Stimulated activated CD4-positive, alpha-beta T cell treated with anti-CD3 and anti-CD28 coated beads, Interleukin-12 subunit alpha, Interleukin-12 subunit beta, amount 100 ng/mL, for 48 hours (primary cell): Measurements from ENCODE around the gene NTPCR.
"Not testable (repeated sequence)": the region's sequence is repeated elsewhere in the genome, so short reads cannot be mapped to it uniquely, and the experiment has no call there.

ENCODE experiments used
- DNase-seq, 3 donors: peaks; one replicate each; pipeline ENCODE4 v3.0.0-alpha.2; 2020; ENCODE audit warnings: low read depth in 2 of 3, low spot score in 1 of 3

NTPCR gene, protein sequence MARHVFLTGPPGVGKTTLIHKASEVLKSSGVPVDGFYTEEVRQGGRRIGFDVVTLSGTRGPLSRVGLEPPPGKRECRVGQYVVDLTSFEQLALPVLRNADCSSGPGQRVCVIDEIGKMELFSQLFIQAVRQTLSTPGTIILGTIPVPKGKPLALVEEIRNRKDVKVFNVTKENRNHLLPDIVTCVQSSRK

DNA sequence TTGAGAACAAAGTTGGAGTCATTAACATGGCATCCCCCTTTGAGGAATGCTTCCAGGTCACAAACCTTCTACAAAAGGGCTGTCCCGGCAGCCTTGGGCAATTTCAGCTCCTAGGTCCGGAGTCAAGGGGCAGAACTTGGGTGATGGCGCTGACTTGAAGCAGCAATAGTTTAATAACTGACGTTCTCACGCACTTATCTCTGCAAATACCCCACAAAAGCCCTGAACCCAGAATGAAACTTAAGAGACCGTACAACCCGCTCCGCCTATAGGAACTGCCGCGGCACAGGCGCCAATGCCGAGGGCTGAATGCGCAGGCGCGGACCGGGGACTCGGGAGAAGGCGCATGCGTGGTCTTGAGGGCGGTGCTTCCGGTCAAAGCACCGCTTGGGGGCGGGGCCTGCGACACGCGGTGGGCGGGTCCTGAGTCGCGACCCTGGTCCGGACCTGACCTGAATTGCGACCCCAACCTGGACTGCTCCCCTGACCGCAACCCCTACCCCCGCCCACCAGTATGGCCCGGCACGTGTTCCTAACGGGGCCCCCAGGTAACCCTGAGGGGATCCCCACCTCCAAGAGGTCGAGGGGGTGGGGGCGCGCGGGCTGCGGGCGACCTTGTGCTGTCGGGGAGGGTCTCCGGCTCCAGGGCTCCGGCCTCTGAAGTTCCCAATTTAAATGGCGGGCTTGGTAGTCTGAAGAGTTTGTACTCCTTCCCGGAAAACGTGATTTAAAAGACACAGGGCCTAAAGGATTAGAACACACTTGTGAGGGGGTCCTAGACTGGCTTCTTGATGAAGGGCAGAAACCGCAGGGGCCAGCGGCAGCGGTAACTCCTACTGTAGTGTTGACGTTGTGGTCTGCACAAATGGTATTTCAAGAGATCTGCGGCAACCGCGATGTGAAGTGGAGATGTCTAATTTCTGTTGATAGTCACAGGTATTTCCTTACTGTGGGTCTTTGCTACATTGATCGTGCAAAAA is at the start of gene NTPCR:
NTPCR (plus strand) TSS at position 415 of the 980 bp plus-strand sequence; CDS start at position 515, 100 bp downstream.
- peak; percentile 90 to 95 (median 94) for DNase-seq

DNA sequence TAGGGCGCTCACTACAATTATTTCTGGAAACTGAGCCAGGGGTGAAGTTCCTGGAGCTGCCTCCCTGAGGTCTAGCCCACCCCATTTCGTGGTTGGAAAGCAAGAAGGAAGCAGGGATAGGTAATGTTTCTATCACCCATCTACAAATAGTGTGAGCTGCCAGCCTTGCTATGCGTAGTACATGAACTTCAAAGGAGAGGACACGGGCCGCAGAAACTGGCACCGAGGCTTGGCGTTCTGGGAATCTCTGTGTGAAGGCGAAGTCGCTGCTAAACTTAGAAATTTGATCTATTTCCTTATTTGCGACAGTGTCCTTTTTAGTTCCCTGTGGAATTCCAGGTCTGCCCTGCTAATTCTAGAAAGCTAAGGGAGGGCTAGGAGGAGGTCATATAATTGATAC is 49.6 kb upstream of the NTPCR start:
- no peak for DNase-seq

DNA sequence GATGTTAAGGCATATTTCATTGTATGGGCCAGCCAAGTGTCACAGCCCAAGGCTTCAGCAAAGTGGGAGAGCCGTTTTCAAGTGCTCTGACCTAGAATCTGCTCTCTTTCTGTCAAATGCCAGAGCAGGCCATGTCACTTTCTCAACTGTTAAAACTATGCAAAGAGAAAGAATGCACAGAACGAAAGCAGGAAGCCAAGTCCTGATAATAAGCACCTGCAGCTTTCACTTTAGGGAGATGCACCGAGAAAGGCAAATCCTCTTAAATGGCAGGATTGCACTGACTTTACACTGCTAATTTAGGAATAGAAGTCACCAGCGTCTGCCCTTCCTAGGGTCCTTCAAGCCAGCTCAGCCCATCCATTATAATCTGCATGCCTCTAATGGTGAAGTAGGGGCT is 49.2 kb upstream of the NTPCR start:
- no peak for DNase-seq

DNA sequence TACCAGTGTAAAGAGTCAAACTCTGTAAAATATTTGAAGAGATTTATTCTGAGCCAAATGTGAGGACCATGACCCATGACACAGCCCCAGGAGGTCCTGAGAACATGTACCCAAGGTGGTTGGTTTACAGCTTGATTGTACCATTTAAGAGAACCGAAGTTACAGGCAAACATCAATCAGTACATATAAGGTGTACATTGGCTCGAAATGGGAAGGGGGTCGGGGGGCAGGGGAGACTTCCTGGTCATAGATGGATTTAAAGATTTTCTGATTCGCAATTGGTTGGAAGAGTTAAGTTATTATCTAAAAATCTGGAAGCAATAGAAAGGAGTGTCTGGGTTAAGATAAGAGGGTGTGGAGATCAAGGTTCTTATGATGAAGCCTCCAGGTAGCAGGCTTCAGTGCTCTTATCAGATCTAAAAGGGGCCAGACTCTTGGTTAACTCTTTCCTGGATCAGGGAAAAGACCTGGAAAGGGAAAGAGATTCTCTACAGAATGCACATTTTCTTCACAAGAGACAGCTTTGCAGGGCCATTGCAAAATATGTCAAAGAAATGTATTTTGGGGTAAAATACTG is 47.5 kb upstream of the NTPCR start:
- DNase-seq = no peak

DNA sequence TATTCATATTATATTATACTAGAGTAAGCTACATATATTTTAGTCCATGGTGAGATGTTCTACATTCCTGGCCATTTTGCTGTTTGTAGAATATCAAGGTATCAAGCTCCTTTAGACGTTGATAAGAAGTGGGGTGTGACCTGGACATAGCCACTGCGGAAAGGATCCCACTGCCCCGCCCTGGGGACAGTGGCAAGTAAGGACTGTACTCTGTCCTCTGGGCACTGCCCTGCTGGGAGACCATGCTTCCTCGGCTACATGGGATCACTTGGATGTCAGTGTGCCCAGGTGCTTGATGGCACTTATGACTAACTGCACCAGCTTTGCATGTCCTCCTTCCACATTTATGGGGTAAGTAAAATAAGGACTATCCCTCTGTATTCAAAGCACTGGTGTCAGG is 46.3 kb upstream of the NTPCR start:
- DNase-seq = no peak

DNA sequence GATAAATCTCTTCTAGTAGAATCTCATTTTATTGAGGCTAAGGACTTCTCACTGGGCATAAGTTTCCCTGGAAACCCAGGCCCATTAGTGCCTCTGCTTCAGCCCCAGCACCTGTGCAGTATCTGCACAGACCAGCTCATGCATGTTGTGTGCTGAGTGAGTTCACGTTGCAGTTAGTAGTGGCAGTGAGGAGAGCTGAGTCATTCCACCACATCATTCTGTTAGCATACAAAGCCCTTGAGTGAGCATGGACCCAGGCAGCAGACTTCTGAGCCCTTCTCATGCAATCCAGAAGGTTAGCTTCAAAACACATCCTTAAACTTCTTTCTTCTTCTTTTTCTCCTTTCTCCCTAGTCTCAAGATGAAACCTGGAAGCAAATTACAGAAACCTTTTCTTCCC is 45.8 kb upstream of the NTPCR start:
- DNase-seq = no peak

DNA sequence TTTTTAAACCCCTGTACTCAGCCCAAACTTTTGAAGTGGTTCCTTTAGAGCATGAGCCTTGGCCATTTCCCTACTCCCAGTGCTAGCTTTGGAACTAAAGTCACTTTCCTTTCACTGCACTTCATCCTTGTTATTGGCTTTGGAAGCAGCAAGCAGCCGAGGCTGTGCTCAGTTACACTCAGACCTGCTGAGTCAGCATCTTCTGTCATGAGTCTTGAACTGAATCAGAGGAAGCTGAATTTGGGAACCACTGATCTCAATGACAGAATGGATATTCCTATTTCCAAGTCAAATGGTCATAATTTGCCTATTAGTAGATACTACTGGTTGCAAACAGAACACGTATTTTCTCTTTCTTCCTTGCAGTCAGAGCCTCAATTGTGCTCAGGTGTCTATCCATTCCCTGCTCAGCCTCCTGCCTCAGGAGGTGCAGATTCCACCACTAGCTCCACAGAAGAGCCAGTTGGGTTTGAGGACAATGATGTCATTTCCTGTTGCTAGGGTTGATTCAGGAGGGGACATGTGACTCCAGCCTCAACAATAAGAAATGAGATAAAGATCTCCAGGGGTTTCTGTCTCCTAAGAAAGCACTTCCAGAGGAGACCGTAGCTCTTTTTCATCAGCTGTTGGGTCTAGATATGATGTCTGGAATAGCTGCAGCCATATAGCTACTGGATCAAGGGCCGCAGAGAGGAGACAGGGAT is 44.9 kb upstream of the NTPCR start:
- no peak for DNase-seq

DNA sequence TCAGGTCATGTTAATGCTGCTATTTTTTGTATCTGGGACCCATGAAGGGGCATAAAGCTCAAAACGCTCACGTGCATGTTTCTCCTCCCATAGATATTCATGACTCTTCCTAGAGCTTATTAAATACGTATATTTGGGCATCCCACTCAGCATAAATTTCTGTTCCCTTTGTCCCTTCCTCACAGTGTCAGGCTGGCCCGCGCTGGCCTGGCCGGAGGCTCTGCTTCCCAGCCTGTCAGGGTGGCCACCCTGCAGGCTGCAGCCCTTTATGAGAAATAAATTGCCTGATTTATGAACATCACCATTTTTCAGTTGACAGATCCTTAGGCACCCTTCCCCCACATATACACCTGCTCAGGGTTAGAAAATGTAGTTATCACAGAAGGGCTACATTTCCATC is 44.0 kb upstream of the NTPCR start:
- no peak for DNase-seq

DNA sequence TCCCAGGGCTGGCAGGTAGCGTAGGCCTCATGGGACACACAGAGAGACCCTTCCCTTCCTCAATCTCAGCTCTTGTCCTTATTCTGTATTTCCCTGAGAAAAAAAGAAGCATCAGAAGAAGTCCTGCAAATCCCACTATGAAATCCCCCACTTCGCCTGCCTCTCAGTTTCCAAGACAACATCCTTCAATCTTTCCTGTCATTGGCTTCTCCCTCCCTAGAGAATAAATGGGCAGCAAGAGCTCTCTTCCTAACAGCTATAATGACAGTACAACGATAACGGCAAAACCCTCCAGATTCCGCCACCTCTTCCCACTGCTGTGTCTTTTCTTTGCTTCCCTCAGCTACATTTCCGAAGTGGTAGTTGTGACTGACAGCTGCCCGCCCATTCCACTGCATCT is 41.6 kb upstream of the NTPCR start:
- no peak for DNase-seq

DNA sequence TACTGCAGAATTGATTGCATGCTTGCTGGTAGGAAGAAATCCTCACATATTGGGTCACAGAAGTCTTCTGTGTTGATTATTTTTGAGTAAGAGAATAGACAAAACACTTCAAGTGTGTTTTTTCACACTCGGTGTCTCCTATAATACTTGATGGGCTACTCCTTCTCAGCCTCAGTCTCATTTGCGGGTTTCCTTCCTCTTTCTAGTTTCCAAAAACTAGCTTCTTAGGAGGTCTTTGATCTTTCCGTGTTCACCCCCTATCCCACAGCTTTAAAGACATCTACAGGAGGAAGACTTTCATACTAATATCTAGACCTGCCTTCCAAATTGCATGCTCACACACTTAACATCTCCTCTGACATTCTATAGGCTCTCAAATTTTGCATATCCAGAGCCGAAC is 40.7 kb upstream of the NTPCR start:
- no peak for DNase-seq

DNA sequence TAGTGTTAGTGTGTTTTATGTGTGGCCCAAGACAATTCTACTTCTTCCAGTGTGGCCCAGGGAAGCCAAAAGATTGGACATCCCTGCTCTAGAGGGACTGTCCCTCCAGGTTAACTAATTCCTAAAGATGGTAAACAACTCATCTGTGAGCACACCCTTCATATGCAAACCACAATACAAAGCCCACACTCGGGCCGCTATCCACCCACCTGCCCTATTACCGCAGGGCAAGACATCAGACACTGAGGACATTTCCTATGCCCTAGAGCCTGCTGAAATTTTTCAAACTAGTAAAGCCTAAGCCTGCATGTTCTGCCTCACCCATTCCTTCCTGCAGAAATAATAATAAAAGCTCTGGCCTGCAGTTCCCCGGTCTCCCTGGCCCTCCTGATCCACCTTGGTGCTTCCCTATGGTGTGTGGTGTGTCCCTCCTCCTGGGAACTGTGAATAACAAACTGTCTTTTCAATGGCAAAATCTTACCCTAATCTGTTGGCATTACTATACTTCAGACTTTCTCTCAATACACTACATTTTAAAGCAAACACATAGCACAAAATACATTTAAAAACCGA is 39.3 kb upstream of the NTPCR start:
- no peak for DNase-seq

DNA sequence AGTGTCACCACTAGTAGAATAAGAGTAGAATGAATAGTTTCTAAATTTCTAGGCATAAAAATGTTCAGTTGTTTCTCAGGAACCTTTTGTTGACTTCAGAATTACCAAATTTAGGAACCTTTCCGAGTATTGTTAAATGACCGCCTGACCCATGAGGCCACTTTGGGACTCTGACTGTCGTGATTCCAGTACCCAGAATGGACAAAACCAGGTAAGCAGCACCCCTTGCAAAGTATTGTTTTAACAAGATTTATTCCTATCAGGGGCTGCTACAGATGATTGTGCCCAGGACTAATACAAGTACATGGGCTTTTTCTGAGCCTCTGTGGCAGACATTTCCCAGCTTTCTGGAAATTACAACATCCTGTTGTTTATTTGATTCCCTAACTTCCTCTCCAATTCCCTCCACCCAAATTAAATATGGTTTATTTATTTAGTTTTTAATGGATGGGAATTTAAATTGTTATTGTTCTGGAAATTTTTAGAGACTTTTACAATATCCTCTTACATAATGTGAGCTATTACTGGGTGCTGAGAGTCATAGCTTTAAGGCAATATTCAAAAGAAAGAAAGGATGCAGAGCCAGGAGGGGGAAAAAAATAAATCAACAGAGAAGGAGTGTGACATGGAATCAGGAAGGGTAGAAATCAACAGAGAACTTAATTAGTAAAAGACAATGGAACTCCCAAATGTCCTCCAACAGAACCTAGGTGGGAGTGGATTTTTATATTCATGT is 37.4 kb upstream of the NTPCR start:
- DNase-seq = no peak

DNA sequence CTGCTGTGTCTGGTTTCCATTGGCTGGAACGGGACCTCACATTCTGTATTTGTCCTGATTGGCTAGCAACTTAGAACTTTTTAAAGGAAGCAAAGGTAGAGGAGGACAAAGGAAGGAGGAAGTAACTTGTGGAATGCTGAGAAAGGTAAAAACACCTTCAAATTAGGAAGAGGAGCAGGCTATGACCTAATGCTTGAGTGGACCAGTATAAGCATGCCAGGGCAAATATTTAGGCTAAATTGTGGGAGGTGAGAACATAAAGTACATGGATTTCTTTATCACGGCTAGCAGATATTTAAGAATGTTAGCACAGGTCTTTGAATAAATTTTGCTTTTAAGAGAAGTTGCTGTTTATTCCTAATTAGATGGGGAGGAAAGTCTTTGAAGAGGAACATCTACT is 36.1 kb upstream of the NTPCR start:
- not testable (repeated sequence) for DNase-seq

DNA sequence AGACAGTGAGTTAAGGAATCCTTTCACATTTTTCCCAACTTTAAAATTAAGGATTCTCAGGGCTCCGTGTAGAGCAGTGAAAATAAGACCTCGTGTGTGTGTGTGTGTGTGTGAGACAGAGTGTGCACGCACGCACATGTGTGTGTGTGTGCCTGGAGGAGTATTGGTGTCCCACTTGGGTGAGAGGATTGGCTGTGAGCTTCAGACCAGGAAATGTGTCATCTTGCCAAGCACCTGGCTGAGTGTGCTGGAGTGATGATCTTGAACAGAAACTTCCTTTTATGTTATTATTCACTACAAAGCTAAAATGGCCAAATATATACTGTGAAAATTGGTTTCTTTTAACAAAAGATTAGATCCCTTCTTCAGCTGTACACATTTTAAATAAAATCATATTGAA is 35.2 kb upstream of the NTPCR start:
- DNase-seq = no peak

DNA sequence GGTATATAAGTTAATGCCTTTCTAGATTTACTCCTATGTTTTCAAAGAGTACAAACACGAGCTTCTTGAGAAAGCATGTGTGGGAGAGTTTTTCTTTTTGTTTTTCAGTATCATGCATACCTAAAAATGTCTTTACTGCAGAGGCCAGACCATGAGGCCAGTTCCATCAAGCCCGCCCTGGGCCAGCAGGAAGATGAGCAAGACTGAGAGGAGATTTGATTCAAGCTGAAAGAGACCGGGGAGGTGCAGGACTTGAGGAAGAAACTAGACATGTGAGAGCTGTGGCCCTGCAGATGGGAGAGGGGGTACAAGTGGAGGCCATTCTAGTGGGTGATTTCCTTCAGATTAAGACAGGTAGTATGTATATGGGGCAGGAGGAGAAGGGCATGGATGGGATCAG is 33.4 kb upstream of the NTPCR start:
- DNase-seq = no peak

DNA sequence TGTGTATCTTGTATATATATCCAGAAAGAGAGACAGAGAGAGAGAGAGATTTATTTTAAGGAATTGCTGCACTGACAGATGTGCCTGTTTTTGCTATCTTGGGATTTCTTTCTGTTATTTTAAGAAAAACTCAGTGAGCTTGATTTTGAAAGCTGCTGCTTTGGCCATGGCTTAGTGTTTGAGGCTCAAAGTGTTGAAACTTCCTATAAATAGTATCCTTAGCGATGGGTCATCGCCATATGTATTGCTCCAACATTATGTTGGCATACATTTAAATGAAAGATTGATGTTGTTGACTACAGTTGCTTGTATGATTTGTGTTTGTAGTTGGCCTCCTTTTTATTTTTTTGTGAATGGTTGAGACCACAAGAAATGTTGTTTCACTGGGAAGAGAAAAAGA is 29.0 kb upstream of the NTPCR start:
- no peak for DNase-seq

DNA sequence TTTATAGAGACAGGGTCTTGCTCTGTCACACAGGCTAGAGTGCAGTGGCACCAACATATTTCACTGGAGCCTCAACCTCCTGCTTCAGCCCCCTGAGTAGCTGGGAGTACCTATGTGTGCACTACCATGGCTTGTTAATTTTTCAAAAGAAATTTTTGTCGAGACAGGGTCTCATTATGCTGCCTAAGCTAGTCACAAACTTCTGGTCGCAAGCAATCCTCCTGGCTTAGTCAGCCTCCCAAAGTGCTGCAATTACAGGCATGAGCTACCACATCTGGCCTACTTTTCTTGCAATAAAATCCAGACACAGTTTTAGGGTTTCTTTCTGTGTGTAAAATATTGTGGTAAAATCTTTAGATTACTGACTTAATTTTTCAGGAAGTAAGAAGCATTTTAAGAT is 27.9 kb upstream of the NTPCR start:
- DNase-seq = no peak

DNA sequence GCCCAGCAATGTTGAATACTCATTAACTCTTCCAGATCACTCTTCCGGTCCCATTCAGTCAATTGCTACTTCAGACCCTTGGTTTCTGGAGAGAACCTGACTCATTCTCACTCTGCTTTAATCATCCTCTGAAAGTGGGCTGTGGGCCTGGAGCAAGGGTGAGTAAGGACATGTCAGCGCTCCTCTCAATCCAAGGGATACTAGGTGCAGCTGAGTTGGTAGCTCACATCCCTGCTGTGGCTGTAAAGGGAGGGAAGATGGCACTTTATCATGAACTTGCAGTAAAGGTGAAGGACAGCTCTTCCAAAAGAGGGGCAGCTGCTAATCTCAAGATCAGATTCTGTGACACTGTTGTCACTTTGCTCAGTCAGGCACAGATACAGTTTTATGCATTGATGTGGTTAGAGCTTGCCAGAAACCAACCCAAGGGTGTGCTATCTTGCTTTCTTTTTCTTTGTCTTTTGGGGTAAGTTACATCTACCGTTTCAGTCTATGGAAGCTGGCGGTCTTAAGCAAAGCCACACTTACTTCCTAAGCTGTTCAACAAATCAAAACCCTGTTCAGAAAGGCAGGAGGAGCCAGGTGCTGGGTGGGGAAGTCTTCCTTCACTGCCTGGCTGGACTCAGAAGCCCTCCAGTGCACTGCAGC is 26.5 kb upstream of the NTPCR start:
- peak; percentile 34 to 47 (median 39) for DNase-seq

DNA sequence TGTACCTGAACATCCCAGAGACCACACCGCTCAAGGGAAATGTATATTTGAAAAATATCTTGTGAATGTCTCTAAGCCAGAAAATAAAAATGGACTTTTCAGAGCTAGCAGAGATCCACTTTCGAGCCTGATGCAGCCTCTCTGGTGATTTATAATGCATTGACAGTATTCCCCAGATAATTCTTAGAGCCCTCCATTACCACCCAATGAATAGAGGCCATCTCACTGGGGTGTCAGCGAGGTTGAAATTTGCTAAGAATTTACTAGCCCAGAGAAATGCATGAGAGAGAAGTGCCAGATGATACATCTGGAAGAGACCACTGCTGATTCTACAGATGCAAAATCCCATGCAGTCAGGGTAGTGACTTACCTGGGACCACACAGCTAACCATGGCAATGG is 25.5 kb upstream of the NTPCR start:
- no peak for DNase-seq
